Measurements from ENCODE around the gene TWIST2.

TWIST2 gene

DNA sequence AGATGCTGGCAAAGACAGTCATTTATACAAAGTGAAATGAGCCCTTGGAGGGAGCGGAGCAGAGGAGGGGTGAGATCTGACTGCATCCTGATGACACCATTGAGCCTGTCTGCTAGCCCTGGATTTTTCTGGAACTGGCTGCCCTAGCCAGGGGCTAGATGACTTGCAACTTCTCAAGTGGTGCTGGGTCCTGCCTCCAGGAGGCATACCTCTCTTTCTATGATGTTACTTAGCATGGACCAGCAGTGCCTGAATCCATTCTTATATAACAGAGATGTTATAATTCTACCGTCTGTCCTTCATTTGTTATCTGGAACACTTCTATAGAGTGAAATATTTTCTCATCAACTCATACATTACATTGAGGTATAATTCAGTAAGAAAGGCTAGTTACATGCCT lies 8.5 kb upstream of the TWIST2 start:
- DNase-seq, result no peak

DNA sequence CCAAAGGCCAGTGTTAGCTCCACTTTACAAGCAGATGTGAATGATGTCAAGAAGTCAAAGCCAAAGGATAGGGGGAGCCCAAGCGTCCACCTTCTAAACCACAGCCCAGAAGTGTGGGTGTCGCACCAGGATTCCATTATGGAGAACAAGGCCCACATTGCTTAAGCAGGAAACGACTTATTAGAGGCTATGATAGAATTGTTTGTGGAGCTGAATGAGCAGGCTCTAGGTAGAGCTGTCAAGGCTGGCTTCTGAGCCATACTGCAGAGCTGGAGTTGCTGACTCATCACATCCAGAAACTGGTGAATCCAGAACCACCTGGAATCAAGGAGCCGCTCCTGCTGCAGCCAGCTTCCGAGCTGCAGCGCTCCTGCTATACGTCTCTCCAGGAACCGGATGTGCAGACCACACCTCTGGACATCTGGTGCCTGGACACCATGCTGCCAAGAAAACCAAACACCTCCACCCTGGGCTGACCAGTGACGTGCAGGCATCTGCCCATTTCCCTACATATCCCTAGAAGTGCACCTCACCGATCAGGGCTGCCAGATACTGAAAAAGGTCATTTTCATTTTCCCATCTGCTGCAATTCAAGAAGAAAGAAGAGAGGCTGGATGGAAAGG lies 6.2 kb upstream of the TWIST2 start:
- DNase-seq, result no peak

GRCh38 chr2:238843476-238843875 lies 4.4 kb upstream of the TWIST2 start:
- DNase-seq, result no peak

- DNase-seq, result no peak
These were observed 2.1 kb upstream of the TWIST2 start for GRCh38 chr2:238845583-238846377.

GRCh38 chr2:238846378-238846627 lies 1.6 kb upstream of the TWIST2 start:
- DNase-seq, result no peak

DNA sequence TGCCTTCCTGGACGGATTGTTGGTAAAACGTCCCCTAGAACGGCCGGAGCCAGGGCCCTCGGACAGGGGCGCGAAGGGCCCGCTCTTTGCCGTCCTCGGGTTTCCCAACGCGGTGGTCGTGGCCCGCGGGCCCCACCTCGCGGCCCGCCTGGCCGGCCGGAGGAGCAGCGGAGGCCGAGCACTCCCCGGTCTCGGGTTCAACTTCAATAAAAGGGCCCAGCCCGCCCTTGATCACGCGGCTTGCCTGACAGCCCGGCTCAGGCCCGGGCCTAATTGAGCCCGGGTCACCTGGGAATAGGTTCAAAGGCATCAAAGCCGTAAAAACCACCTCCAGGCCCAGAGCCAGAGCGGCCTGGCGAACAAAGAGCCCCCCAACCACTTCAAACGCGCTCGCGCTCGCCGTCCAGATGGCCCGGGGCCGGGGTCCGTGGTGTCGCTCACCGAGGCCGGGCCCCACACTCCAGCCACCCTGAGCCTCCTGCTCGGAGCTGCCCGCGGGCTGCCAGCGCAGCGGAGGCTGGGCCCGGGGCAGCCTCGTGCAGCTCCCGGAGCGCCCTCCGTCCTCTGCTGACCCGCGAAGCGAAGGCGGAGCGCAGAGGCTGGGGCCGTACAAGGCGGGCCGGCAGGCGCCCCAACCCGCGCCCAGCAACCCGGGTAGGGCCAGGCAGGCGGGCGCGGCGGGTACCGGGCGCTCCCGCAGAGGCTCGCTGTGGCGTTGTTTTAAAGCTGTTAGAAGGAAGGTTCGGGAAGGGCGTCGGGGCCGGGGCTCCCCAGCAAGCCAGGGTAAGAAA lies 1.1 kb upstream of the TWIST2 start:
- DNase-seq, result no peak

- DNase-seq, result no peak
These were observed 475 bp upstream of the TWIST2 start for GRCh38 chr2:238847419-238847801.

DNA sequence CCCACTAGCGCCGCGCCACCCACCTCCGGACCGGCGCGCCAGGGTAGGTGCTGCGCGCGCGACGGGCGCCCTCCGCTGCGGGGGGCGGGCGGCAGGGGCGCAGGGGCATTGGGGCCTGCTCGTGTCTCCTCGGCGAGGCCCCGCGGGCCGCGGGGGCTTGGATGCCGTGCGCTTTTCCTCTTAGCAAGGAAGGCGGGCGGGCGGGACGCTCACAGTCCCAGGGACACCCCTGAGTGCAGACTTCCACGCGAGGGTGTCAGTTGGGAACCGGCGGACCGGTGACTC lies 748 bp downstream of the TWIST2 start:
- DNase-seq, result no peak

GRCh38 chr2:238848976-238849853 lies 1.3 kb downstream of the TWIST2 start:
- no peak for DNase-seq

- no peak for DNase-seq
These were observed 2.2 kb downstream of the TWIST2 start for GRCh38 chr2:238850091-238850490.

DNA sequence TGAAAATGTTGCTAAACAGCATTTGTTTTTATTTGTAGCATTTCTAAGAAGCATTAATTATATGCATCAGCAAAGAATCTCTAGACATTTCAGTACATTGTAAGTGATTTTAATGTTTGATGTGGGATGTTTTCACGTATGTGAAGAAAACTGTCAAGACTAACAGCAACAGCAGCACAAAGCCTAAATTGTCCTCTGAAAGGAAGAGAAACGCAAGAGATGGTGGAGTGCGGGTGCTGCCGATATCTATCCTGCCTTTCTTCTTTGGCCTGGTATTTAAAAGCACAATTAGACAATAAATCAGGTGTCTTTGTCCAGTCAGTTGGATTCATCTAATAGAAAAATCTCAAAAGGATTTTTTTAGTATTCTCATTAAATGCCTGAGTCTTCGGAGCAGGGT lies 3.1 kb downstream of the TWIST2 start:
- no peak for DNase-seq

- DNase-seq, result no peak
These were observed 3.9 kb downstream of the TWIST2 start for GRCh38 chr2:238851761-238852160.

- no peak for DNase-seq
These were observed 4.5 kb downstream of the TWIST2 start for GRCh38 chr2:238852206-238852869.

- no peak for DNase-seq
These were observed 5.3 kb downstream of the TWIST2 start for GRCh38 chr2:238853218-238853617.

DNA sequence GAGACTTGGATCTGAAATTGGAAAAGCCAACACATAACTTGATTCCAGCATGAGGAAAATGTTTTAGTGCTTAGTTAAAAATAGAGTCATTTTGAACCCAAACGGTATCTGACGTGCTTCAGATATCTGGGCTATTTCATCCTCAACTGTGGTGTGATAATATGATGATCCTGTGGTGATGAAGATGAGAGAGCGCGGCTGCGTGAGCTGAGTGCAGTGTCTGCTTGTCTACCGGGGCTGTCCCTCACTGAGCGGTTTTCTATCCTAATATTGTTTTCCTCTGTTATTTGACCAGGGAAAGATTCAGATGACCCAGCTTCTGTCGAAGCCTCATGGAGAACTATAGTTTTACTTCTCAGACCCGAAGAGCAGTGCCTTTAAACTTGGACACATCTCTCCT lies 5.8 kb downstream of the TWIST2 start:
- no peak for DNase-seq

- no peak for DNase-seq
These were observed 6.4 kb downstream of the TWIST2 start for GRCh38 chr2:238854246-238854645.

DNA sequence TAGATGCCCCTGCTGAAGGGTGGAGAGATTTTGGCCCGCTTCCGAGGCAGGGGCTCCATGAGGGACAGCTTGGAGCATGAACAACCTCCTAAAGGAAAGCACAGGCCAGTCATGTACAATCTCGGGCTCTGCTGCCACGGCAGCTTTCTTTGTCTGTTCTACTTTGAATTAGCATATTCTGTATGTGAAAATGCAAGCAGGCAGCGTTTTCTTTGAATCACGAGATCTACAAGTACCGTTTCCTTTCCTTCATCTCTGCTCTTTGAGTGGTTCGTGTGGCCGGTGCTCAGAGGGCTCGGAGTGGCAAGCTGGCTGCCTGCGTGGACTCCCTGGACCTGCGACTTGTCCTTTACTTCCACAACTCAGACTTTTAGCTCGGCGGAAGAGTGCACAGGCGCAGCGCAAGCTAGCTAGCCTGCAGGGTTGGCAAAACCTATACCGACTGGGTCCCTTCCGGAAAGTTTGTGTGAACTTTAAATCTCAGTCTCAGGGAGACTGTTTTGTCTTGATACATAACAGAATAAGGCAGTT lies 6.9 kb downstream of the TWIST2 start:
- no peak for DNase-seq

- no peak for DNase-seq
These were observed 7.4 kb downstream of the TWIST2 start for GRCh38 chr2:238855299-238855698.

- DNase-seq, result no peak
These were observed 8.2 kb downstream of the TWIST2 start for GRCh38 chr2:238855891-238856580.

DNA sequence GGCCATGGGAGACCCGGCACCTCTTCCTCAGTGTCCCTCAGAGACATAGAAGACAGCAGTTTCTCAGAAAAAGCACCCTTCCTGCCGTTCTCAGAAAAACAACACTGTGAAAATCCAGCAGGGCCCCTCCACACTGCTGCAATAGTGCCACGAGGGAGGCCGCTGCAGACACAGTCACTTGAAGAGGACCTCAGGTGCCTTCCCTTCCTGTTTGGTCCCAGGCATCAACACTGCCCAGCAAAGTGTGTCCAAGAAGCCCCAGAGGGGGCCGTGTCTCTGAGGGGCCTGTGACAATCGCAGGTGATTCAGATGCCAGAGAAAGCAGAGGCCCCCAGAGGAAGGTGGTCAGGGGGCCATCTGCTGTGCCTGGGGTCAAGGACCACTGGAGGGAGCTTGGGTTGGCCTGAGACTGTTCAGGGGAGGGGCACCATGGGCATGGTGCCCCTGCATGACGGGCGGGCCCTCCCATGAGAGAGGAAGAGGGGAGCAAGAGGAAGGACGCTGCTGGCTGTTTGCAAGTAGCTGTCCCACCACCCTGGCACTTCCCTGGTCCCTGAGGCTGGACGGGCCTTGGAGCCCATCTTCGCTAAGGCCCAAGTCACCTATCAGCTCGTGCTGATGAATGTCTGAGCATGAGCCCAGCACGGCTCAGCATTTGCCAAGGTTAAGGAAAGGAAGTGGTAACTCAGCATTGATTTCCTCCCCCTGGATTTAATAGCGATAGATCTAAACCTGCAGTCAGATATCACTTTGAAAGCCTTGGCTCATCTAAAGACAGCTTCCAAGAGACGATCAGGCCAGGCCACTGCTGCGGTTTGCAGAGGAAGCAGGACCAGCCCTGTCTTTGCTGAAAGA lies 9.1 kb downstream of the TWIST2 start:
- no peak for DNase-seq

DNA sequence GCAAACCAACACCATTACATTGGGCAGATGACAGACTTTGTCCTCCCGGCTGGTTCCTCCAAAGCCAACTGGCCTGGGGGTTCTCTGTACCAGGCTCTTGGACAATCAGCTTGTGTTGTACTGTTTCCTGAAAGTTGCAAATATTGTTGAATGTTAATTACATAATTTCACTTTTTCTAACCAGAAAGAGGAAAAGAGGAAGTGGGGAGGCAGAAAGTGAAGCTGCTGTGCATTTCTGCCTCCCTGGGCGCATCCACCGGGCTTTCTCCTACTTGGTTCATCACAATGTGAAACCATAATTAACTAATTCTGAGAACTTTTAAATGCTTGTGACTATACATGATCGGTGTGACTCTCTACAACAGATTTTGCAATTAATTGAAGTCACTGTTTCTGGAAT lies 10.1 kb downstream of the TWIST2 start:
- DNase-seq, result no peak

Data from NCI-H1105 treated with DMSO at 0.1 percent for 48 hours (cell line).